WI38 (cell line): ENCODE measurements around the gene DRAM1.

Source experiments
- H3K4me3 ChIP-seq: 2 replicates; pipeline ENCODE4 v1.5.1; 2011; ENCODE audit warnings: low read depth, mild to moderate bottlenecking, control low read depth, low read length
- CTCF ChIP-seq: IDR thresholded peaks from 2 replicates; pipeline ENCODE4 v1.5.1; 2012; ENCODE audit warnings: low read depth, mild to moderate bottlenecking, control low read depth, low read length

The DRAM1 gene

GRCh38 chr12:101839324-101840283 lies 37.8 kb upstream of the DRAM1 start:
- peak; percentile 77 for TF ChIP-seq CTCF
- no peak overlapping the region for H3K4me3 ChIP-seq

GRCh38 chr12:101841069-101841468 lies 36.3 kb upstream of the DRAM1 start:
- no peak for TF ChIP-seq CTCF
- no peak overlapping the region for H3K4me3 ChIP-seq

DNA sequence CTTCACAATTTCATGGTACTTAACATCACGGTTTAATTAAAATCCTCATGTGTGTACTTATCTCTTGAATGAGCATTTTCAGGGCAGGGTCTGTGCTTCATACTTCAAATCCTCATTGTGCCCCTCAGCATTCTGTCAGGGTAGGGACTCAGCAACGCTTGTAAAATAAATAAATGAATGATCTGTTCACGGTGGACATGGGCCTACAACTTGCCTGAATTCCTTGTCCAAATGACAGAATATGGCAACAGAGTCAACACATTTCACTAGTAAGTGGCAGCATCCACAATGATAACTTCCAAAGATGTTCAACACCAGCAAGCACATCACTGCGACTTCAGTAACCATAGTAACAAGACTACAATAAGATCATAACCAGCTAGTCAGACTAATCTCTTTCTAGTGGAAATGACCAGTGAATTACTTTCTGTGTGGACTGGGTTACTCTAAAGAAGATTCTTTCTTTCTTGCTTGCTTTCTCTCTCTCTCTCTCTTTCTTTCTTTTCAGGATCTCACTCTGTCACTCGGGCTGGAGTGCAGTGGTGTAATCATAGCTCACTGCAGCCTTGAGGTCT lies 32.2 kb upstream of the DRAM1 start:
- no peak overlapping the region for H3K4me3 ChIP-seq
- TF ChIP-seq CTCF, result no peak

- TF ChIP-seq CTCF, result no peak
- no peak overlapping the region for H3K4me3 ChIP-seq
Observed at GRCh38 chr12:101847325-101847724, 30.1 kb upstream of the DRAM1 start.

DNA sequence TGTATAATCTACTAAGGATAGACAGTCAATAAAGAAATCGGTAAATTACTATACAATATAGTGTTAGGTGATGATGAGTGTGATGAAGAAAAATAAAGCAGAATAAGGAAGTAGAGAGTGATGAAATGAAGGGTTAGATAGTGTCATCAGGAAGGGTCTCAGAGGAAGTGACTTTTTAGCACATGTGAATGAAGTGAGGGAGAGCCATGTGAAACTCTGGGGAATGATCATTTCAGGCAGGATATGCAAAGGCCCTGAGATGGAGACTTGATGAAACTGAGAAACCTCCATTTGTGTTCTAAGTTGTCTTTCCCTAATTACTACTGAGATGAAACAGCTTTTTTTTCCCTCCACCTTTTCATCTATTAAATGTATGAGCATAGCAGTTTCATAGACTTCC lies 27.2 kb upstream of the DRAM1 start:
- no peak overlapping the region for H3K4me3 ChIP-seq
- TF ChIP-seq CTCF, result no peak

GRCh38 chr12:101852998-101853397 lies 24.4 kb upstream of the DRAM1 start:
- TF ChIP-seq CTCF, result no peak
- H3K4me3 ChIP-seq, result no peak overlapping the region

DNA sequence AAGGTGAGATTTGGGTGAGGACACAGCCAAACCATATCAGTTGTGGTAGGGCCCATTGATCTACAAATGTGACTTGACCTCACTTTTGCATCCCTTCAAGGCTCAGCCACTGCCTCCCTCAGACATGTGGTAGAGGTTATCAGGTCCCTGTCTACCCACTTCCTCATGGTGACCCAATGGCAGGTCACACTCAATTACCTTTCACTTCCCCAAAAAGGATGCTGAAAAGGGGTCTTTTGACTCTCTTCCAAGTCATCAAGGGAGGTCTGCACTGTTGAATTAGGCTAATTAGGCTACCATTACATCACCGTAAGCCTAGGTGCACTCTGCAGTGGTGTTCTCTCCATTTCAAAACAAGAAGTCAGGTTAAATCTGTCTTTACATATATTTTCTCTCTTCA lies 22.6 kb upstream of the DRAM1 start:
- no peak for TF ChIP-seq CTCF
- H3K4me3 ChIP-seq, result no peak overlapping the region
